ENCODE results near the gene RNF222.
A peak's percentile ranks its signal among the peaks of the same experiment; 100 is the strongest.
"Not testable (repeated sequence)": the region's sequence is repeated elsewhere in the genome, so short reads cannot be mapped to it uniquely, and the experiment has no call there.

RNF222 gene

DNA sequence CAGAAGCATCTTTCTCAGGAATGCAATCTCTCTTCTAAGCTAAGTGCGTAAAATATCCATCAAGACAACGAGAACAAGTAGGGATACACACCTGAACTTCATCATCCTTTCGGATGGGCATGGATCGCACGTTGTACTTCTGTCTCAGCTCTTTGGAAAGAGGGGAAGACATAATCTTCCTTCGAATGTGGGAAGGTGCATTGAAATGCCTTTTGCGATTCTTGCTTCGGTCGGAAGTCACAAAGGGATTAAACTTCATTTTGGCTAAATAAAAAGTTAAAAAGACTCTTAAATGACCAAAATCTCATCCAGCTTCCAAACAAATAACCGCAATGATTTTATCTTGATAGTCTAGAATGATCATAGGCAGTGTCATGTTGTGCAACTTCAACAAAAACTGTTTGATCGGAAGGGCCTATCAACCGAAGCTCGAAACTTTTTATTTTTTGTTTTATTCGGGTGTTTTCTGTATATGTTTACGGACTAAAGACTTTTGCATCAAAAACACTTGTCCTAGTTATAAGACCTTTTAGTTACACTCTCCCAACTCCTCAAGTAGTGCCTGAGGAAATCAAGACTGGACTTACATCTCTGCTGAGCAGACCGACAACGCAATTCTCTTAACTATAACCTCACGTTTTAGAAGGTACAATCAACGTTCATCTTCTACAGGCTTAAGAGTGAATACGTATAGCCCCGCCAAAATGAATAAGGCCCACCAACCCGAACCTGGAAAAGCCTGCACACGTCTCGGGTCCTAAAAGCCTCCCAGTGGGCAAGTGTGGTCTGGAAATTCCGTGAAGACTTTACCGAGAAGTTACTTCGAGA lies 15.4 kb downstream of the RNF222 start:
- DNase-seq (ENCODE audit: low read depth), result no peak

DNA sequence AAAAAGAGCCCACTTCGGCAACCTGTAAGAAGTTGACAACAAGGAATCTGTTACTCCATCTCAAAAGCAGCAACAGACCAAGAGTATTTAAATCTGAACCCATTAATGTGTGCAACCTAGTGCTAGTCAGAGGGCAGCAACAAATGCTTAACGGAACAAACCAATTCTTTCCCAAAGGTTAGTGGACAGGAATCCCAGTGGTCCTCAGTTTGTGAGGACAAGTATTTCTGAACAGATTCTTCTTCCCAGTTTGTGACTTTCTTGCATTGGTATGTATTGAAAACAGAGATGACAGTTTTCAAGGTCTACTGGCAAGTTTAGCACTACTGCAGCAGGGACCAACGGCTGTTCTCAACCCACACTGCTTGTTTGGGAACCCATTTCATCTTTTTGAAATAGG lies 17.6 kb downstream of the RNF222 start:
- no peak for DNase-seq (ENCODE audit: low read depth)

DNA sequence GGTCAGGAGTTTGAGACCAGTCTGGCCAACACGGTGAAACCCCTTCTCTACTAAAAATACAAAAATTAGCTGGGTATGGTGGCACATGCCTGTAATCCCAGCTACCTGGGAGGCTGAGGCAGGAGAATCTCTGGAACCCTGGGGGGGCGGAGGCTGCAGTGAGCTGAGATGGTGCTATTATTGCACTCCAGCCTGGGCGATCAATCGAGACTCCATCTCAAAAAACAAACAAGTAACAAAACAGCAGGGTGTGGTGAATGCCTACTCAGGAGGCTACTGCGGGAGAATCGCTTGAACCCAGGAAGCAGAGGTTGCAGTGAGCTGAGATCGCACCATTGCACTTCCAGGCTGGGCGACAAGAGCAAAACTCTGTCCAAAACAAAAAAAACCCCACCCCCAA lies 19.5 kb downstream of the RNF222 start:
- DNase-seq (ENCODE audit: low read depth), result not testable (repeated sequence)

DNA sequence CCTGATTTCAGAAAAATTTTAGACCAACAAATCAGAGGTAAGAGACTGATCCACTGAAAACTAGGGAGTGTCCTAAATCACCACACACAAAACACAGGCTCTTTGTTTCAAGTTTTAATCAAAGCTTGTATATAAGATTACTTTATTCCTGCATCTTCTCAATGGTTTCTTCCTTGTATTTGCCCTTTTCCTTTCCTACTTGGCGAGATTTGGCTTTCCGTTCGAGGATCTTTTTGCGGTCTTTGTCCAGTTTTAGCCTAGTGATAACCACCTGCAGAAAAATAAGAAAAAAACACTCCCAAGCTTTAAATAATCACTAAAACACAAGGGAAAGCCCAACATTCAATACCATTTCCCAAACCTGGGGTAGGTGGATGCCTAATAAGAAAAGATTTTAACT lies 20.2 kb downstream of the RNF222 start:
- no peak for DNase-seq (ENCODE audit: low read depth)

DNA sequence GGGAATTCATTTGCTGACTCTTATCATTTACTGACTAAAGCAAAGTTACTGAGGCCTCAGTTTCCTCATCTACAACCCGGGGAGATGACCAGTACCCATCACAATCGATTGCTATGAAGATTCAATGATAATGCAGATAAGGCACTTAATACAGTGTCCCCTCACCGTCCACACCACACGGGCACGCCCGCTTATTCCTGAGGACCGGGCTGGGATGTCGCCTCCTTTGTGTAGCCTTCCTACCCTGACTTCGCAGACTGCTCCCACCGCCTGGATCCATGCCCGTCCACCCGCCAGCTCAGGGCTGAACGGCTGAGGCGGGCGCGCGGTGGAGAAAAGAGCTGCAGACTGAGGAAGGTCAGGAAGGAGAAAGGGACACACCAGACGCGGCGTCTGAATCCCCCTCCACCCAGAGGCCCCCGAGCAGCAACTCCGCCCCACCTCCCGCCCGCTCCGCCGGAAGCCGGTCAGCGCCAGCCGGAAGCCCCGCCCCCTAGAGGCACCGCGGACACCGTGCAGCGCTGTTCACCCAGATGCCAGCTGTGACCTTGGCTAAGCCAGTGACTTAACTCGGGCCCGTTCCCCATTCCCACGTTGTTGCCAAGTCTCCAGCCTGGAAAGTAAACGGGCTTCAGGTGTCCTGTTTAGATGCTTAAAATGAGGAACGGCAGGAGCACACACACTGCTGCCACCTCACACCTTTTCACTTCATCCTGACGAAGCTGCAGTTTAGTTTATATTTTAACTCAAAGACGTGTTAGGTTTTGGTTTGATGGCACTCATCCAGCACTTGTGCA lies 21.2 kb downstream of the RNF222 start, which contains the start of gene KRABD2:
TSS of gene KRABD2 (minus strand) at position 434 of the 797 bp plus-strand sequence.
- DNase-seq (ENCODE audit: low read depth), result peak; percentile 90

DNA sequence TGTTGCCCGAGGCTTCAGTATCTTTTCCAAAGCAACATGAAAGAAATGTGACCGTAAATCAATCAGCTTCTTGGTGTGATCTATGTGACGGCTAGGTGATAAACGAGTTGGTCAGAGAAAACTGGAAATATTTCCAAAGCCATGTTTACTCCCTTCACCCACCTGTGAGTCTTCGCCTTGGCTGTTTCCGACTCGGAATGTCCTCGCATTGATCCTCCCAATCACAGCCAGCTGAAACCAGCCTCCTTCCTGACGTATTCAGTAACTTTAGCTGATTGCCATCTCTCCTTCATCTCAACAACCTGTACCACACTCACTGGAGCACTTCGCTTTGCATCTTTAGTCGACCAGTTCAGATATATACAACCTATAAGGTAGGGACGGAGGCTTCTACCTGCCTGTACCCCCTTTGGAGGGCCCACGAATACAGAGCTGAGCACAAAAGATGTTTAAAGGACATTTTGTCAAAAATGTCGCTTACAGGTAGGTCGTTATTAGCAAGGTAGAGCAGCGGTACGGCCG lies 21.8 kb downstream of the RNF222 start:
- no peak for DNase-seq (ENCODE audit: low read depth)

DNA sequence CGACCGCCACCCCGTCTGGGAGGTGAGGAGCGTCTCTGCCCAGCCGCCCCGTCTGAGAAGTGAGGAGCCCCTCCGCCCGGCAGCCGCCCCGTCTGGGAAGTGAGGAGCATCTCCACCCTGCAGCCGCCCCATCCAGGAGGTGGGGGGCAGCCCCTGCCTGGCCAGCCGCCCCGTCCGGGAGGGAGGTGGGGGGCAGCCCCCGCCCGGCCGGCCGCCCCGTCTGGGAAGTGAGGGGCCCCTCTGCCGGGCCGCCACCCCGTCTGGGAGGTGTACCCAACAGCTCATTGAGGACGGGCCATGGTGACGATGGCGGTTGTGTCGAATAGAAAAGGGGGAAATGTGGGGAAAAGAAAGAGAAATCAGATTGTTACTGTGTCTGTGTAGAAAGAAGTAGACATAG lies 23.8 kb downstream of the RNF222 start:
- DNase-seq (ENCODE audit: low read depth), result not testable (repeated sequence)

DNA sequence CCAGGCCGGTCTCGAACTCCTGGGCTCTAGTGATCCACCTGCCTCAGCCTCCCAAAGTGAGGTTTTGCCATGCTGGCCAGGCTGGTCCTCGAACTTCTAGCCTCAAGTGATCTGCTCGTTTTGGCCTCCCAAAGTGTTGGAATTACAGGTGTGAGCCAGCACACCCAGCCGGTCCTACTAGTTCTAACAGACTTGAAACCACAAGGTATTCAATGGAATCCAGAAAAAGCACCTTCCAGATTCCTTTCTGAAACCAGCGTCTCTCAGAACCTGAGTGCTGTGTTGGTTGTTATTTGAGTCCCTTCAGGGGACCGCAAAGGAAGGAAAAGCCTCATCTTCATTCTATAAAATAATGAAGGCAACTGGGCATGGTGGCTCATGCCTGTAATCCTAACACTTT lies 25.2 kb downstream of the RNF222 start:
- no peak for DNase-seq (ENCODE audit: low read depth)

DNA sequence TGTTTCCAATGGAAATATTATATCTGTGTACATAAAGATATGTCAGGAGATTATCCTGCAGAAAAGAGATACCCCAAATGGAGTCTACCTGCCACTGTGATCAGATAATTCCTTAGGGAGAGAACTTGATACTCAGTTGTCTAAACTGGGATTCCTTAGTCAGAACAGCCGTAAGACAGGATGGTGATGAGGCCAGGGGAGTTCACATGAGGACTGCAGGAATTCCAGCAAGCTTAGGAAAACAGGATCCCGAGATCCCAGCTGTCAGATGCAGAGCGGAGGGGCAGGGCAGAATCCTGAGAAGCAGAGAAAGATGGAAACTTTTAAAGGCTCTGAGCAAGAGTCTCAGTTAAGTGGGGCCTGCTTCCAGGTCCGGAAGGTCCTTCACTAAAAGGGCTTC lies 25.8 kb downstream of the RNF222 start:
- no peak for DNase-seq (ENCODE audit: low read depth)

DNA sequence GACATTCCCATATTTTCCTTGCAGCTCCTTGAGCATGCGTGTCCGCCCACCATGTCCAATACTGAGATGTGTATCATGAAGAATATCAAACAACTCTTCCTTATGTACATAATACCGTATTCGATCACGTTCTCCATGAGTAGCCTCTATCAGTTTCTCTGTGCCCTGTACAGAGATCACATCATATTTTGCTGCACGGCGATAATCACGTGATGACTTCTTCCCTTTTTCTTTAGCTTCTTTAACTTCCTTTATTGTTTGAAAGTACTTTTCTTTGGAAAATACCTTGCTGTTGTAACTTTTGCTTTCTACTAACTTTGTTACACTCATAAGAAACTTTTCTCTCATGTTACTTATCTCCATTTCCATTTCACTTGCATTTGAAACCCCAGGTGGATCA lies 27.7 kb downstream of the RNF222 start:
- DNase-seq (ENCODE audit: low read depth), result no peak

DNA sequence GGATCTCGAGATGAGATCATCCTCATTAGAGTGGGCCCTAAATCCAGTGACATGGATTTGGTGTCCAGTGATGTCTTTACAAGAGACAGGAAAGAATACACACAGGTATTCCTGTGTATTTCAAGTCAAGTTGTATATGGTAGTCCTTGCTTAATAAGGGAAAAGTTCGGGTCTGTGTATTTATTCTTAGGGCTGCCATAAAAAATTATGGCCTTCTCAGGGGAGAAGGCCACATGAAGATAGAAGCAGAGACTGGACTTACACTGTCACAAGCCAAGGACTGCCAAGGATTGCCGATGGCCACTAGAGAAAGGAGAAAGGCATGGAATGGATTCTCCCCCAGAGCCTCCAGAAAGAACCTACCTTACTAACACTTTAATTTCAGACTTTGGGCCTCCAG lies 29.4 kb downstream of the RNF222 start:
- no peak for DNase-seq (ENCODE audit: low read depth)

DNA sequence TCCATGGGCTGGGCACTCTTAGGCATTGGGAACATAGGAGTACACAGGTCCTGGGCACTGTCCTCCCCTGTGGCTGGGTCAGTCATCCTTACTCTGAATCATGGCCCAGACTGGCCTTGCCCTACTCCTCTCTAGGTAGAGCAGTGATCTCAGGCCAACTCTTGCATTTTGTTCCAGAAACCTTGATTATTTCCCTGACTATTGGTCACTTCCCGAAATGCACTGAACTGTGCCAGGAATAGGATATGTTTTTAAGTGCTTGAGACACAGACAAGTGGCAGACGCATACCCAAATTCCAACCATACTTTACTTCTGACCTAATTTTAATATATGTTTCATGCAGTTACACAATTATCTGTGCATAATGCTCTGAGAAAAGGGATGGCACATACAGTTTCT lies 31.4 kb downstream of the RNF222 start:
- no peak for DNase-seq (ENCODE audit: low read depth)

DNA sequence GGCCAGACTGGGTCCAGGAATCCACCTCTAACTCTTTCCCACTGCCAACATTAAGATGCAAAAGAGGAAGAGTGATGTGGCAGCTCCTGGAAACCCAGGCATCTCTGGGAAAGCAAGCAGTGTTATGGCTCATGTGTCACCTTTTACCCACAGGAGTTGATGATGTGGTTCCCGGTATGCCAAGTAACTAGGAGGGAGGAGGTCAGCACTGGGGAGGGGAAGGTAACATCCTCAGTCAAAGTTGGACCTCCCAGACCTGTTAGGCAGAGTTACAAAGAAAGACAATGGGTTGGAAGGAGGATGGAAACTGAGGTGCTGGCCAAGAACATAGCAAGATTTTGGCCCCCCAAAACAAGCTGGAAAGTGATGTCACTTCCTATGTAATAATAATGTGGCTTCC lies 32.5 kb downstream of the RNF222 start:
- DNase-seq (ENCODE audit: low read depth), result no peak

DNA sequence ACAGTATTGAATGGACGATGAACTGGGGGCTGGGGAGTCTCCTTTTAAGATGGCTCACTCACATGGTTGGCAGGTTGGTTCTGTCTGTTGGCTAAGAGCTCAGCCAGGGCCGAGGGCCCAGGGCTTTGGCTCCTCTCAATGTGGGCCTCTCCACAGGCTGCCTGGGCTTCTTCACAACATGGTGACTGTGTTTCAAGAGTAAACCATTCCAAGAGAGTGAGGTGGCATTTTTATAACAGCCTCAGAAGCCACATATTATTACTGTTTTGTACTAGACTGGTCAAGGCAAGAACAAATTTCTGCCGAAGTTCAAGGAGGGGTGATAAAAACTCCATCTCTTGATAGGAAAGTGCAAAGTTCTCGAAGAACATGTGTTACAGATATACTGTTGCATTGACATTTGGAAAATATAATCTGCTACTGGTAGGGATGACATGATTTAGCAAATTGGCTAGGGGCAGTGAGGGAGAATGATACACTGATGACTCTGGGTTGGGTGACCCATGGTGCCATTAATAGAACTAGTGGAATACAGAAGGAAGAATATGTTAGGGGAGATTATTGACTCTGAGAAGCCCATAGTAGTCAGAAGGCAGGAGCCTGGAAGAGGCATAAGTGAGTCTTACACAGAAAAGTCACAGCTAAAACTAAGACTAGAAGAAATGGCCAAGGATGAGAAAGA lies 34.8 kb downstream of the RNF222 start:
- no peak for DNase-seq (ENCODE audit: low read depth)

DNA sequence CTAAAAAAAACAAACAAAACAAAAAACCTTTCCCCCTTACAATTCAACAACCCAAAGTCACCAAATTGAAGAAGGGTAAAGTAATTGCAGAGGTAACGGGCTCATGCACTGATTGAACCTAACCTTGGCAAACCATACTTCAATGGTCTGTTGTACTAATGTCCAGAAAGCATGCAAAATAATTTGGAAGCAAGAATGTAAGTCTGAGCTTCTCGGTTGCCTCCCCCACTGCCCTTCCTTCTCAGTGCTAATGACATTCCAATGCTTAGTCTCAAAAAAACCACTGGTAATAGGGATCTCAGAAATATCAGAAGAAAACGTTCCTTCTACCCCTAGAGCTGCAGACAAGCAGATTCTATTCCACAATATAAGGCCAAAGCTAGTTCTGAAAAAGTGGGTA lies 36.9 kb downstream of the RNF222 start:
- no peak for DNase-seq (ENCODE audit: low read depth)

DNA sequence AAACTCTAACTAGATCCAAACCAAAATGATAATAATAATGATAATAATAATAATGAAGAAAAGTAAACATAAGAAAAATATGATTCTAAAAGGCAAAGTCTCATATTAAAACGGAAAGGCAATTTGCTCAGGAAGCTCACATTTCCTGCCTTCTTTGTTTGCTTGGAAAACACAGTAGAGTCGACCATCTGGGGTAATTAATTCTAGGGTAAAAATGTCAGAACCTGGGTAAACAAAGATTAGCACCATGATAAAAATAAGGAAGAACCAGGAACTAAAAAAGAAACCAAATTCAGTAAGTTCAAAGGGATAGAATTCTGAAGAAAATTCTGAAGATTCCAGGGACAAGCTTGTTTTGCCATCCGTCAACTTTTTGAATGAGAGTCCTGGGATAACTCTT lies 37.4 kb downstream of the RNF222 start:
- DNase-seq (ENCODE audit: low read depth), result no peak

DNA sequence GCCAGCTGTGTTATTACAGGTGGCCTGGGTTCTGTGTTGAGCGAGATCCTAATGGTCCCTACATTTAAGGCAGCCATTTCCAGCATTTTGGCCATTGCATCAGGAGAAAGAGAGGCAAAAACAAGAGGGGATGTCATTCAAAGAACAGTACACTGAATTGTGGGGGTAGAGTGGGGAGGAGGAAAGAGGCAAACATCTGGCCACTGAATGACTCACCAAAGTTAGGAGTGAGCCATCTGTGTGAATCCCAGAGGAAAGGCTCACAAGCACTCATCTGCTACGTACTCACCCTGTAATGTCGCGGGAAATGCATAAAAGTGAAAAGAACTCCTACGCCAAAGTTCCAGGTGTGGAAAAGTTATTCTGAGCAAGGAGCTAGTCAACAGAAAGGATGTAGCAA lies 37.9 kb downstream of the RNF222 start:
- no peak for DNase-seq (ENCODE audit: low read depth)

DNA sequence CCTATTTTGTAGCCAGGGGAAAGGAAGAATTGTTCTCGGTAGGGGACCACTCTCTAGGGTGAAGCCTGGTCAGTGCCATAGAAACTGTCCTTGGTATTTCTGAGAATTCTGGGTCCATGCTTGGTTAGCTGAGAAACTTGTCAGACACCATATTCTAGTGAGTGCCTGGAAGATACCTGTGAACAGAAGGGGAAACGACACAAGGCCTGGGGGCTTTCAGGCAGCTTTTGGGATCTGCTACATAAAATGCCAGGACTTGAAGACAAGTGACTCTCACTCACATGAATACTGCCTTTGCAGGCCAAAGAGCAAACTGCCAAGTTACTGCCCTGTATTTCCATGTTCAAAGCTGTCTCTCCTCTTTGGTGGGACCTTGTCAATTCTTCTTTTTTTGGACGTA lies 39.7 kb downstream of the RNF222 start:
- DNase-seq (ENCODE audit: low read depth), result no peak

DNA sequence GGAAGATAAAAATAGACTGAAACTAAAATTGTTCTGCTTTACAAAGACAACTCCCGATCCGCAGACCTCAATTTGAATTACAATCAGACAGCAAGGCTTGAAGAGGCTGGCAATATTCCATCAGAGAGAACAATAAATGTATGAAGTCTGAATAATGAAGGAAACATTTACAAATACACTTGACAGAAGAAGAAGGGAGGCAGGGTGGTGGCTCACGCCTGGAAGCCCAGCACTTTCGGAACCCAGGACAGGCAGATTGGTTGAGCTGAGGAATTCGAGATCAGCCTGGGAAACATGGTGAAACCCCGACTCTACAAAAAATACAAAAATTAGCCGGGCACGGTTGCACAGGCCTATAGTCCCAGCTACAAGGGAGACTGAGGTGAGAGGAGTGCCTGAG lies 43.4 kb downstream of the RNF222 start:
- no peak for DNase-seq (ENCODE audit: low read depth)

DNA sequence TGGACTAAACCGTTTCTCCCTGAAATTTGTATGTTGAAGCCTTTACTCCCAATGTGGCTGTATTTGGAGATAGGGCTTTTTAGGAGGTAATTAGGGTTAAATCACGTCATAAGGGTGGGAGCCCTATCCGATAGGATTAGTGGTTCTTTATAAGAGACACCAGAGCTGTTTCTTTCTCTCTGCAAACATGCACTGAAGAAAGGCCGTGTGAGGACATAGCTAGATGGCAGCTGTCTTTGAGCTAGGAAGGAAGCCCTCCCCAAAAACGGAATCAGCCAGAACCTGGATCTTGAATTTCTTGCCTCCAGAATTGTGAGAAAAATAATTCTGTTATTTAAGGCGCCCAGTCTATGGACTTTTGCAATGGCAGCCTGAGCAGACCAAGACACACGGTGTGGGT lies 43.9 kb downstream of the RNF222 start:
- DNase-seq (ENCODE audit: low read depth), result no peak

DNA sequence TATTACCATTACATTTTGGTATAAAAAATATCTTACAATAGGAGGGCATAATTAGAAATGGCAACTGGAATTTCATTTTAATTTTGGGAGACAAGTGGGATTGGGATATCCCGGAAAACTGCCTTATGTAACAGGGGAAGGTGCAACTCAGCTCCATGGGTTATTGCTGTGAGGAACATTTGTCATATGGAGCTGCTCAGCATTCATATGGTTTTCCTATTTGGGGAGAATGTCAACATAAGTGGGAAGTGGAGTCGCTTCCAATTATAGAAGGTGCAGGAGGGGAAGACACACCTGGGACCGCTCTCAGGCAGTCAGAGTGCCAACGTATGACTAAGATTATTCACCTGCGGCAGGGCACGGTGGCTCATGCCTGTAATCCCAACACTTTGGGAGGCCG lies 47.3 kb downstream of the RNF222 start:
- DNase-seq (ENCODE audit: low read depth), result no peak

DNA sequence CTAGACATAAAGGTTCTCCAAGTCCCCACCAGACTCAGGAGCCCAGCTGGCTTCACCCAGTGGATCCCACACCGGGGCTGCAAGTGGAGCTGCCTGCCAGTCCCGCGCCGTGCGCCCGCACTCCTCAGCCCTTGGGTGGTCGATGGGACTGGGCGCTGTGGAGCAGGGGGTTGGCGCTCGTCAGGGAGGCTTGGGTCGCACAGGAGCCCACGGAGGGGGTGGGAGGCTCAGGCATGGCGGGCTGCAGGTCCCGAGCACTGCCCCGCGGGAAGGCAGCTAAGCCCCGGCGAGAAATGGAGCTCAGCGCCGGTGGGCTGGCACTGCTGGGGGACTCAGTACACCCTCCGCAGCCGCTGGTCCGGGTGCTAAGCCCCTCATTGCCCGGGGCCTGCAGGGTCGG lies 50.6 kb downstream of the RNF222 start:
- not testable (repeated sequence) for DNase-seq (ENCODE audit: low read depth)

All from activated T-cell treated with anti-CD3 and anti-CD28 coated beads for 48 hours (primary cell).